Islet precursor cell (in vitro differentiated cells): Measurements from ENCODE around the gene TRMT1L.
A peak's percentile ranks its signal among the peaks of the same experiment; 100 is the strongest.

ENCODE experiments used
- DNase-seq: peaks from one replicate; pipeline ENCODE4 v3.0.0-alpha.2; 2018

The TRMT1L gene

DNA sequence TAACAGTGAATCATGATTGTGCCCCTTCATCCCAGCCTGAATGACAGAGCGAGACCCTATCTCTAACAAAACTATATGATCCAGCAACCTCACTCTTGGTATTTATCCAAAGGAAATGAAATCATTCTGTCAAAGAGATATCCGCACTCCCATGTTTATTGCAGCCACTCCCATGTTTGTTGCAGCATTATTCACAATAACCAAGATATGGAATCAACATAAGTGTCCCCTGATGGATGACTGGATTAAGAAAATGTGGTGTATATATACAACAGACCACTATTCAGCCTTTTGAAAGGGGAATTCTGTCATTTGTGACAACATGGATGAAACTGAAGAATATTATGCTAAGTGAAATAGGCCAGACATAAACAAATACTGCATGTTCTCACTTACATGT is 44.4 kb downstream of the TRMT1L start:
- no peak for DNase-seq

DNA sequence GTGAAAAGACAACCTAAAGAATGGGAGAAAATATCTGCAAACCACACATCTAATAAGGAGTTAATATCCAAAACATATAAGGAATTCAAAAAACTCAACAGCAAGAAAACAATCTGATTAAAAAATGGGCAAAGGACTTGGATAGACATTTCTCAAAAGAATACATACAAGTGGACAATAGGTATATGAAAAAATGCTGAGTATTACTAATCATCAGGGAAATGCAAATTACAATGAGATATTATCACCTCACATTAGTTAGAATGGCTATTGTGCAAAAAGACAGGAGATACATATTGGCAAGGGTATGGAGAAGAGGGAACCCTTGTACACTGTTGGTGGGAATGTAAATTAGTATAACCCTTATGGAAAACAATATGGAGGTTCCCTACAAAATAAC is 44.9 kb downstream of the TRMT1L start:
- DNase-seq, result no peak

DNA sequence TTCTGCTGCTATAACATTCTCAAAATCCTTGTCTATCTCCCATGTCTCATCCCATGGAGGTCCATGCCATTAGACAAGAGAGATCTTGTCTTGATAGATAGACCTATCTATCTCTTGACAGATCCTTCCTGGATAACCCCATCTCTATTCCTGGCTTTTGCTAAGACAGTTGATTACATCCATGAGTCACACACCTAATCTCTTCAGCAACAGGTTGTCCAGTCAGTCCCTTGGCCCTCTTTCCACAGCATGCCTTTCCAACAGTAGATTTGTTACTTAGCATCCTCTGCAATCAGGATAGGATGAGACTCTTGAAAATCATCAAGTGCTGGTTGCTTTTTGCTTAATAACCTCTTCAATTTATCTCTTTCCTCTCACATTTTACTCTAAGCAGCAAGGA is 46.6 kb downstream of the TRMT1L start:
- DNase-seq, result no peak

DNA sequence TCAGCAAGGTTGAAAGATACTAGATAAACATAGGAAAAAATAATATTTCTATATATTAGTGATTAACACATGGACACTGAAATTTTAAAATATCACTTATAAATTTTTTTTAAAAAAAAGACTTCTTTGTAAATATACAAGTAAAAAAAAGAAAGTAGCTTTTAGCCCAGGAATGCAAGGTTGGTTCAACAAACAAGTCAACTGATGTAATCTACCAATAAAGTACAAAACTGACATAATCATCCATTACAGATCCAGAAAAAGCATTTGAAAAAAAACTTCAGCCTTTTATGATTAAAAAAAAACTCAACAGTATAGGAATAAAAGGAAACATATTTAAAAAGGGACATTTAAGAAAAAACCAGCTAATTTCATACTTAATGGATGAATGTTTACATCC is 48.4 kb downstream of the TRMT1L start:
- DNase-seq, result no peak

DNA sequence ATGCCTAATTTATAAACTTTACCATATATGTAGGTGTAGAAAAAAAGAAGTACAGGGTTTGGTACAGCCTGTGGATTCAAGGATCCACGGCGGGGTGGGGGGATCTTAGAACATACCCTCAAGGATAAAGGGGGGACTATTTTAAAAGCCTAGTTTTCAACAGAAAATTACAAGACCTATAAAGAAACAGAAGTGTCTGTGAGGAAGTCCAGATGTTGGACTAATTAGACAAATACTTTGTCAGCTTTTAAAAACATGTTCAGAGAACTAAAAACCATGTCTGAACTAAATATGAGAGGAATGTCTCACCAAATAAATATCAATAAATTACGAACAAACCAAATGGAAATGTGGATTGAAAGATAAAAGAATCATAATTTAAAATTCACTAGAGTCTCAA is 51.6 kb downstream of the TRMT1L start:
- DNase-seq, result no peak

DNA sequence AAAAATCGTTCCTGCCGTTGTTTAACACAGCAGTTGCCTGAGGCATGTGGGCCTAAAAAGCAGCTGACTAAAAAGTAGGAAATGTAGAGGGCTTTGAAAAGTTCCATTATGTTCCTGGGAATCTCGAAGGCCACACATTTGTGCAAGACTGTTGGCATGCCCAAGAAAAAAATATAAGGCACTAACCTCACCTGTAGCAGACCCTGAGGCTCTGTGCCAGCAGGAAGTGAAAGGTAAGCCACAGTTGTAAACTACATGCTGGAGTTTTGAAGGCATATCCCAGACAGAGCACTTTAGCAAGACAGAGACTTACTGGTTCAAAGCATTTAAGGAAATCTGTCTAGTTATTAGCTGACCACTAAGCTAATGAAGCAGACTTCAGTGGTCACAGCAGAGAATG is 52.7 kb downstream of the TRMT1L start:
- peak; percentile 86 for DNase-seq

DNA sequence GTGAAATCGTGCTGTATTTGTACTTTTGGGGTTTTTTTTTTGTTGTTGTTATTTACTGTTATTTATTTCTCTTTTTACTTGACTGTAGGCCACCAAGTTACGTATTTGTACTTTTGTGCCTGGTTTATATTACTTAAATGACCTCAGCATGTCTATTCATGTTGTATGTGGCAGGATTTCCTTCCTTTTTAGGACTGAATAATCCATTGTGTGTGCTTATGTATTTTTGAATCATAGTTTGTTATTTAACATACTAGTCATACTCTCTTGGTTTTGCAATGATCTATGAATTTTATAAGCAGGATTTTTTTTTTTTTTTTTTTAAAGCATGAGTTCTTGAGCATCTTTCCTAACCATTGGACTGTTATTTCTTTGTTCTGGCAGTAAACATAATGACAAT is 60.2 kb downstream of the TRMT1L start:
- DNase-seq, result no peak

DNA sequence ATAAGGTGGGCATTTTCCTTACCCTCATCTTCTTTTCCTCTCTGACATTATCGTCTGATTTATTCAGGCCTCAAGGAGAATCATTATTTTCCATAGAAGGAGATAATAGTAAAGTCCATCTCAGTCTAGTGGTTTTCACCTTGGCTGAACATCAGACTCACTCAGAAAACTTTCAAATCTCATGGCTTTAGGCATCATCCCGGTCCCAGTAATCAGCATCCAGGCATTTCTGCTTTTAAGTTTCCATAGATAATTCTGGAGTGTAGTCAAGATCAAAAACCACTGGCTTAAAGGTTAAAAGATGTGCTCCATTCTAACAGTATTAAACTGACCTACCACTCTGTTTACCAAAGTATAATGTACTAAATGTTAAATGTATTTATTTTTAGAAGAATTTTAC is 62.0 kb downstream of the TRMT1L start:
- DNase-seq, result no peak

DNA sequence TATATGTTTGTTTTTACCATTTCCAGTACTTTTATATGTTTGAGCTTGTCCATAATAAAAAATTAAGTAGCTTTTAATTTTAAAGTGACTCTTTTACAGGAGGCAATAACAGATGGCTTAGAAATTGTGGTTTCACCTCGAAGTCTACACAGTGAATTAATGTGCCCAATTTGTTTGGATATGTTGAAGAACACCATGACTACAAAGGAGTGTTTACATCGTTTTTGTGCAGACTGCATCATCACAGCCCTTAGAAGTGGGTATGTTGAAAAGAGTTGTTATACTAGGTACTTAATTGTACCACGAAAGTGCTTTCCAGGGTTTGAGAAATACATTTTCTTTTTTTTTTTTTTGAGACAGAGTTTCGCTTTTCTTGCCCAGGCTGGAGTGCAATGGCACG is 65.3 kb downstream of the TRMT1L start:
- no peak for DNase-seq

DNA sequence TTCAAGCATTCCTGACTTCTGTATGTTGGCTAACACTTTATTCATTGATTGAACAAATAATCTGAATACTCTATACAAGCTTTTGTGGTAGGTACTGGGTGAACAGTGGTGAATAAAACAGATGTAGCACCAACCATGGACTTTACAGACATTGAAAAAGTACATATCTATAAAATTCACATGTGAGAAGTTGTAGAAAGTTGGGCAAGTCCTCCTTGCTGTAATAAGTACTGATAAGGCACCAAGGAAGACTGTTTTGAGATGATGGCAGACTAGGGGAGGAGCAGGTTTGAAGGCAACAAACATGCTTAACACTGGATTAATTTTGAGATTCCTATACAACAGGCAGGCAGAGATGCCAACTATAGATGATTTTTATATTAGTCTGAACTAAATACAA is 69.0 kb downstream of the TRMT1L start:
- no peak for DNase-seq

DNA sequence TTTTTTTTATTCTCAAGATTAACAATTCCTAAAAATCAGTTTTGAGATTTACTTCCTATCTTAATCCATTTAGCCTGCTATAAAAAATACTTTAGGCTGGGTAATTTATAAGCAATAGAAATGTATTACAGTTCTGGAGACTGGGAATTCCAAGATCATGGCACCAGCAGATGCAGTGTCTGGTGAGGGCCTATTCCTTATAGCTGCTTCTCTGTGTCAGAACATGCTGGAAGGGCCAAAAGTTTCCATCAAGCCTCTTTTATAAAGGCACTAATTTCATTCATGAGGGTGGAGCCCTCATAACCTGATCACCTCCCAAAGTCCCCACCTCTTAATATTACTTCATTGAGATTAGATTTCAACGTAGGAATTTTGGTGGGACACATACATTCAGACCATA is 69.7 kb downstream of the TRMT1L start:
- DNase-seq, result no peak

DNA sequence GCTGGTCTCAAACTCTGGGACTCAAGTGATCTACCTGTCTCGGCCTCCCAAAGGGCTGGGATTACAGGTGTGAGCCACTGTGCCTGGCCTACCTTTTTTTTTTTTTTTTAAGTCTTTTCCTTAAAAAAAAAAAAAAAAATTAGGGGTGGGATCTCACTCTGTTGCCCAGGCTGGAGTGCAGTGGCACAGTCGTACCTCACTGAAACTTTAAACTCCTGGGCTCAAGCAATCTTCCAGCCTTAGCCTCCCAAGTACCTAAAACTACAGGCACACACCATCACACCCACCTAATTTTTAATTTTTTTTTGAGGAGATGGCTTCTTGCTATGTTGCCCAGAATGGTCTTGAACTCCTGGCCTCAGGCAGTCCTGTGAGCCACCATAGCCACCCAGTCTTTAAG is 72.9 kb downstream of the TRMT1L start:
- DNase-seq, result no peak

DNA sequence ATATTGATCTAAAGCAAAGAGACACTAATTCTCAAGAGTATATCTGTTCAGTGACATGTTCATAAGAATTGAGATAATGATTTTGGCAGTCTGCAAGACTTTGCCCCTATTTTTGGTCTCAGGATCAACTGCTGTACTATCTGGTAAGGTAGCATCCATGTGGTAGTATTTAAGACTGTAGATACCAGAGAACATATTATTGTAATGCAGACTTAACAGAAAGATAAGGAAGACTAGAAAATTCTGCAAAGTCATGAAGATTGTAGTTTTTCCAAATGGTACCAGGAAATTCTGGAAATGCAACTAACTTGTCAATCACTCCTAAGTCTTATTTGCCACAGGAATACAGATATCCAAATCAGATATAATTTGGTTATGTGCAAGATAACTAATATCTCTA is 76.3 kb downstream of the TRMT1L start:
- DNase-seq, result no peak

DNA sequence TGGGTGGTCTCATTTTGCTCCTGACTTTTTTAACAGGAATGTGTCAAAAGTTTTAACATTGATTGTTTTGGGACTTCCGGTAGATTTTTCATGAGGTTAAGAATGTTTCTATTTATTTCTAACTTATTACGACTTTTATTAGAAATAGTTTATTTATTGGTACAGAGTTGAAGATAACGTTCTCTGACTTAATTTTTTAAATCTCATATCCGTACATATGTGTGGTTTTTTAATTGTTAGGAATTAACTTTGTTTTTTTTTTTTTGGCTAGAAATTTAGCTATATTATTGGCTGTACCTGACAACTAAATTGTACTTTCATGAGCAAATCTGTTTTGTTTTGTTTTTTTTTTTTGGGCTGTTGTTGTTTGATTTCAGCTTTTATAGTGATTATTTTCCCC is 79.4 kb downstream of the TRMT1L start:
- DNase-seq, result no peak

DNA sequence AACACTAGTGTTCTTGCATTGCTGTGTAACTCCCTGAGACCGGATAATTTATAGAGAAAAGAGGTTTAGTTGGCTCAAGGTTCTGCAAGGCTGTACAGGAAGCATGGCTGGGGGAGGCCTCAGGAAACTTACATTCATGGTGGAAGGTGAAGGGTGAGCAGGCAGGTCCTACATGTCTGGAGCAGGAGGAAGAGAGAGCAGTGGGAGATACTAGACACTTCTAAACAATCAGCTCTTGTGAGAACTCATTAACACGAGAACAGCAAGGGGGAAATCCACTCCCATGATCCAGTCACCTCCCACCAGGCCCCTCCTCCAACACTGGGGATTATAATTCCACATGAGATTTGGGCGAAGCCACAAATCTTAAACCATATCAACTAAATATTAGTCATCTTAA is 81.3 kb downstream of the TRMT1L start:
- DNase-seq, result no peak

DNA sequence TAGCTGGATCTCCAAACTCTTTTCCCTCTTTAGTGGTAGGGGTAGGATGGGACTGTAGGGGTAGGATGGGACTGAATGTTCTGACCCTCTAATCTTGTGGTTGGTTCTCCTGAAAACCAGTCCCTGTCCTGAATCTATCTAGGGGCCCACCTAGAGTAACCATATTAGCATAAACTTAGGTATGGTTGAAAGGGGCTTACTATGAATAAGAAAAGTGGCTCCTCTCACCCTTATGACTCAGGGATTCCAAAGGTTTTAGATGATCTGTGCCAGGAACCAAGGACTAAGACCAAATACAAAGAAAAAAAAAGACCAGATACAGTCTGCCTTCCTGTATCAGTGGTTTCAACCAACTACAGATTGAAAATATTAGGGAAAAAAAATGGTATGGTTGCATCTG is 82.4 kb downstream of the TRMT1L start:
- DNase-seq, result no peak

DNA sequence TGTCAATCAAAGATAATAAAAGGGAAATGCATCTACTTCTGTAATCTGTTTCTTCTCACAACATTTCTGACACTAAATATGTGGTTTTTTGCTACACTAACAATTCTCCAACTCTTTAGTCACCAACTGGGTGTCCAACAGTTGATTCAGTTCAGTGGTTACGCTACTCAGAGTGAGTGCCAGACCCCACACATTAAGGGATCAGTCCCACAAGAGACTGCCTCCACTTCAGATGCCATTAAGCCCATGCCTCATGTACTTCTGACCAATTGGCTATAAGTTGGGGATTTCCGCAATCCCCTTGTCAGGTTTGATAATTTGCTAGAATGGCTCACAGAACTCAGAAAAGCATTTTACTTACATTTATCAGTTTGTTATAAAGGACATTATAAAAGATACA is 83.0 kb downstream of the TRMT1L start:
- DNase-seq, result peak; percentile 59

DNA sequence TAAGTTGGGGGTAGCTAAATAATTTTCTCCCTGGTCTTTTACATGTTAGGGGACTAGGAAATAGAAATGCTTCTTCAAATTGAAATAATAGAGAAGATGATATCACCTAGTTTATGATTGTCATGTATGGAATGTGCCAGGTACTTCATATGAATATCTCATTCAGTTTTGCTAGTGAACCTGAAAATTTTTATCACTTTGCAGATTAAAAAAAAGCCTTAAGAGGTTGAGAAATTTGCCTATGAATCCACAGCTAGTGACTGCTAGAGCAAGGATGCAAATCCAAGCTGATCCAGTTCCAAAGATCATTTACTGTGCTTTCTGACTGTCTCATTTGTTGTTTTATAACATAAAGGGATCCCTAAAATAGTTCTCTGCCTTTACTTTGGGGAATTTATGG is 86.7 kb downstream of the TRMT1L start:
- no peak for DNase-seq

DNA sequence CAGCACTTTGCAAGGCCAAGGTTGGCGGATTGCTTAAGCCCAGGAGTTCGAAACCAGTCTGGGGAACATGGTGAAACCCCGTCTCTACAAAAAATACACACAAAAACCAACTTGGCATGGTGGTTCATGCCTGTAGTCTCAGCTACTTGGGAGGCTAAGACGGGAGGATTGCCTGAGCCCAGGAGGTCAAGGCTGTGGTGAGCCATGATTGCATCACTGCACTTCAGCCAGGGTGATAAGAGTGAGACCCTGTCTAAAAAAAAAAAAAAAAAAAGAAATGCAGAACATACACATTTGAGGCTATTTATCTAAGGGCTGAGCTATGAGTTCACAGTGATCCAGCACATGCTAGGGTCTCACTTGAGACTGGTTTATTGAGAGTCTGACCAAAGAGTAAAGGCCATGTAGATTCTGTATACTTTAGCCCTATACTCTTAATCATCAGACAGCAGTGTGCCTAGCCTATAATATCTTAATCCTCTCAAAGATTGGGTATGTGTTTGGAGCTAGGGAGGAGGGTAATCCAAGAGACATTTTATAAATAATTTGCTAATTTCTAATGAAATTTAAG is 87.5 kb downstream of the TRMT1L start:
- no peak for DNase-seq

DNA sequence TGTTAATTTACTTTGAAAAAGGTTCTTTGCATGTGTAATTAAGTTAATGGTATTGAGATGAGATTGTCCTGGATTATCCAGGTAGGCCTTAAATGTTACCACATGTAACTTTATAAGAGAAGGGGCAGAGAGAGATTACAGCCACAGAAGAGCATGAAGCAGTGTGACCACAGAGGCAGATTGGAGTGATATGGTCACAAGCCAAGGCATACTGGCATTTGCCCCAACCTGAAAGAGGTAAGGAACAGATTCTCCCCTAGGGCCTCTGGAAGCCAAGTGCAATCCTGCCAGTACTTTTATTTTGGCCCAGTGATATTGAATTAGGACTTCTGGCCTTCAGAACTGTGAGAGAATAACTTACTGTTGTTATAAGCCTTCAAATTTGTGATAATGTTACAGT is 88.4 kb downstream of the TRMT1L start:
- no peak for DNase-seq
